ENCODE results near the gene CEP85. TPM values are rescaled to one million over a fixed set of nuclear protein-coding genes. Genes with fewer than 3 reads are reported as not detected.

The CEP85 gene
- total RNA-seq, 1 experiment from 2014 or later = 38.6 TPM

- no peaks in the 10 kb centered on the region for H3K23me2 ChIP-seq (ENCODE audit: insufficient read length, low read depth, low read length, poor library complexity, severe bottlenecking)
- Mint-ChIP-seq H3K4me3 (no peak overlapping the region), H3K9me3 (no peaks in the 10 kb centered on the region; a peak in 1 of 5 replicates), H3K36me3 (ENCODE audit: insufficient read depth in 1 of 3, low read depth in 3 of 3) (peaks cover 56 to 81% (median 76%) of the 10 kb centered on the region in 3 experiments), H3K27ac (no peak overlapping the region), H3K4me1 (no peaks in the 10 kb centered on the region), H3K27me3 (ENCODE audit: low read depth) (no peaks in the 10 kb centered on the region)
- no peak overlapping the region for H3T11ph ChIP-seq (ENCODE audit: low read length)
- no peak for DNase-seq
- H3K79me2 ChIP-seq (ENCODE audit: insufficient read depth, low read length) = no peaks in the 10 kb centered on the region
- H2BK20ac ChIP-seq (ENCODE audit: low read depth, low read length, poor library complexity, severe bottlenecking) = no peak overlapping the region
- H3K18ac ChIP-seq (ENCODE audit: insufficient read length, low read depth, low read length) = no peak overlapping the region
- H3K23ac ChIP-seq (ENCODE audit: insufficient read length, low read depth, low read length) = no peak overlapping the region
- H4K5ac ChIP-seq (ENCODE audit: insufficient read length, low read depth, low read length) = no peak overlapping the region
- no peak overlapping the region for H2AFZ ChIP-seq (ENCODE audit: low read length)
- no peaks in the 10 kb centered on the region for H3K4me1 ChIP-seq (ENCODE audit: insufficient read depth, low read length)
- WGBS (ENCODE audit: extremely low coverage, insufficient read length, low lambda C conversion rate) = no CpG with 5 or more reads among the region's 2 CpGs
- H3K79me1 ChIP-seq (ENCODE audit: insufficient read depth, low read depth, low read length, poor library complexity, severe bottlenecking) = no peaks in the 10 kb centered on the region
- H3K14ac ChIP-seq (ENCODE audit: insufficient read depth, low read length) = no peak overlapping the region
- no peak overlapping the region for H3K9ac ChIP-seq (ENCODE audit: extremely low read depth, insufficient read length, low read length)
- H3K56ac ChIP-seq (ENCODE audit: insufficient read length, low read depth, low read length) = no peak overlapping the region
- H2BK12ac ChIP-seq (ENCODE audit: insufficient read length, low read depth, low read length) = no peak overlapping the region
- no peak overlapping the region for H3K27ac ChIP-seq (ENCODE audit: insufficient read length, low read depth, low read length)
- no peak overlapping the region for H2BK5ac ChIP-seq (ENCODE audit: insufficient read length, low read length)
- no peak overlapping the region for H4K91ac ChIP-seq (ENCODE audit: insufficient read length, low read depth, low read length)
- H3K4me2 ChIP-seq (ENCODE audit: insufficient read depth, insufficient read length, low read length) = no peak overlapping the region
- TF ChIP-seq, protein P1, sequence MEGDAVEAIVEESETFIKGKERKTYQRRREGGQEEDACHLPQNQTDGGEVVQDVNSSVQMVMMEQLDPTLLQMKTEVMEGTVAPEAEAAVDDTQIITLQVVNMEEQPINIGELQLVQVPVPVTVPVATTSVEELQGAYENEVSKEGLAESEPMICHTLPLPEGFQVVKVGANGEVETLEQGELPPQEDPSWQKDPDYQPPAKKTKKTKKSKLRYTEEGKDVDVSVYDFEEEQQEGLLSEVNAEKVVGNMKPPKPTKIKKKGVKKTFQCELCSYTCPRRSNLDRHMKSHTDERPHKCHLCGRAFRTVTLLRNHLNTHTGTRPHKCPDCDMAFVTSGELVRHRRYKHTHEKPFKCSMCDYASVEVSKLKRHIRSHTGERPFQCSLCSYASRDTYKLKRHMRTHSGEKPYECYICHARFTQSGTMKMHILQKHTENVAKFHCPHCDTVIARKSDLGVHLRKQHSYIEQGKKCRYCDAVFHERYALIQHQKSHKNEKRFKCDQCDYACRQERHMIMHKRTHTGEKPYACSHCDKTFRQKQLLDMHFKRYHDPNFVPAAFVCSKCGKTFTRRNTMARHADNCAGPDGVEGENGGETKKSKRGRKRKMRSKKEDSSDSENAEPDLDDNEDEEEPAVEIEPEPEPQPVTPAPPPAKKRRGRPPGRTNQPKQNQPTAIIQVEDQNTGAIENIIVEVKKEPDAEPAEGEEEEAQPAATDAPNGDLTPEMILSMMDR (conservative IDR thresholded peaks at IDR 0.05) = no peak
- H4K8ac ChIP-seq (replicated peaks; ENCODE audit: insufficient read length, low read depth, low read length) = no peak overlapping the region
- no peaks in the 10 kb centered on the region for H3K9me3 ChIP-seq (ENCODE audit: control insufficient read depth, low read depth, low read length)
- no peak overlapping the region for H3K4ac ChIP-seq (ENCODE audit: low read depth, low read length)
- H3K27me3 ChIP-seq (ENCODE audit: insufficient read depth, low read length) = no peaks in the 10 kb centered on the region
- H2BK15ac ChIP-seq (ENCODE audit: low read depth, low read length) = no peak overlapping the region
- no peak overlapping the region for H2AK5ac ChIP-seq (ENCODE audit: insufficient read length, low read length)
- H2BK120ac ChIP-seq (ENCODE audit: low read depth, low read length, poor library complexity, severe bottlenecking) = no peak overlapping the region
- H4K20me1 ChIP-seq (ENCODE audit: control insufficient read depth, insufficient read depth, insufficient read length) = no peaks in the 10 kb centered on the region
These were observed 23.2 kb downstream of the CEP85 start for GRCh38 chr1:26257222-26257621.
